ENCODE results near the gene PRR5L.

The PRR5L gene

DNA sequence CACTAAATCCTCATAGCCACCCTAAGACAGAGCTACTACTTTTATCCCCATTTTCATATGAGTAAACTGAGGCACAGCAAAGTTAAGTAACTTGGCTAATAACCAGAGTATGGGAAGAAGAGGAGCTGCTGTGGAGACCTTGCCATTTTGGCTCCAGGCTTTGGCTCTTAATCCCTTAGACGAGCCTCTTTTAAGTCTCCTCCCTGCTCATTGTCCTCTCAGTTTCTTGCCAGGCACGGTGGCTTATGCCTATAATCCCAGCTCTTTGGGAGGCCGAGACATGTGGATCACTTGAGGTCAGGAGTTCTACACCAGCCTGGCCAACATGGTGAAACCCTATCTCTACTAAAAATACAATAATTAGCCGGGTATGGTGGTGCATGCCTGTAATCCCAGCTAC lies 78.6 kb downstream of the PRR5L start:
- DNase-seq (ENCODE audit: low read depth in 1 of 2, low spot score in 1 of 2) = no peak
- no peak overlapping the region for H3K27ac ChIP-seq (replicated peaks)
- no peak overlapping the region for H3K4me3 ChIP-seq (replicated peaks; ENCODE audit: insufficient read depth, low read length)
- H3K27me3 ChIP-seq (ENCODE audit: insufficient read depth, poor library complexity, severe bottlenecking) = peaks cover 38% of the 10 kb centered on the region
- TF ChIP-seq, protein P1, sequence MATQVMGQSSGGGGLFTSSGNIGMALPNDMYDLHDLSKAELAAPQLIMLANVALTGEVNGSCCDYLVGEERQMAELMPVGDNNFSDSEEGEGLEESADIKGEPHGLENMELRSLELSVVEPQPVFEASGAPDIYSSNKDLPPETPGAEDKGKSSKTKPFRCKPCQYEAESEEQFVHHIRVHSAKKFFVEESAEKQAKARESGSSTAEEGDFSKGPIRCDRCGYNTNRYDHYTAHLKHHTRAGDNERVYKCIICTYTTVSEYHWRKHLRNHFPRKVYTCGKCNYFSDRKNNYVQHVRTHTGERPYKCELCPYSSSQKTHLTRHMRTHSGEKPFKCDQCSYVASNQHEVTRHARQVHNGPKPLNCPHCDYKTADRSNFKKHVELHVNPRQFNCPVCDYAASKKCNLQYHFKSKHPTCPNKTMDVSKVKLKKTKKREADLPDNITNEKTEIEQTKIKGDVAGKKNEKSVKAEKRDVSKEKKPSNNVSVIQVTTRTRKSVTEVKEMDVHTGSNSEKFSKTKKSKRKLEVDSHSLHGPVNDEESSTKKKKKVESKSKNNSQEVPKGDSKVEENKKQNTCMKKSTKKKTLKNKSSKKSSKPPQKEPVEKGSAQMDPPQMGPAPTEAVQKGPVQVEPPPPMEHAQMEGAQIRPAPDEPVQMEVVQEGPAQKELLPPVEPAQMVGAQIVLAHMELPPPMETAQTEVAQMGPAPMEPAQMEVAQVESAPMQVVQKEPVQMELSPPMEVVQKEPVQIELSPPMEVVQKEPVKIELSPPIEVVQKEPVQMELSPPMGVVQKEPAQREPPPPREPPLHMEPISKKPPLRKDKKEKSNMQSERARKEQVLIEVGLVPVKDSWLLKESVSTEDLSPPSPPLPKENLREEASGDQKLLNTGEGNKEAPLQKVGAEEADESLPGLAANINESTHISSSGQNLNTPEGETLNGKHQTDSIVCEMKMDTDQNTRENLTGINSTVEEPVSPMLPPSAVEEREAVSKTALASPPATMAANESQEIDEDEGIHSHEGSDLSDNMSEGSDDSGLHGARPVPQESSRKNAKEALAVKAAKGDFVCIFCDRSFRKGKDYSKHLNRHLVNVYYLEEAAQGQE (IDR thresholded peaks at IDR 0.05; ENCODE audit: insufficient replicate concordance, low read depth) = no peak
- no peak for TF ChIP-seq SPI1 (IDR thresholded peaks at IDR 0.05; ENCODE audit: borderline replicate concordance, low read depth)
- TF ChIP-seq GABPA (IDR thresholded peaks at IDR 0.05; ENCODE audit: low read depth) = no peak
- TF ChIP-seq POLR2AphosphoS5 (IDR thresholded peaks at IDR 0.05; ENCODE audit: low read depth) = no peak
- TF ChIP-seq CTCF (IDR thresholded peaks at IDR 0.05; ENCODE audit: insufficient read depth, low read length) = no peak

DNA sequence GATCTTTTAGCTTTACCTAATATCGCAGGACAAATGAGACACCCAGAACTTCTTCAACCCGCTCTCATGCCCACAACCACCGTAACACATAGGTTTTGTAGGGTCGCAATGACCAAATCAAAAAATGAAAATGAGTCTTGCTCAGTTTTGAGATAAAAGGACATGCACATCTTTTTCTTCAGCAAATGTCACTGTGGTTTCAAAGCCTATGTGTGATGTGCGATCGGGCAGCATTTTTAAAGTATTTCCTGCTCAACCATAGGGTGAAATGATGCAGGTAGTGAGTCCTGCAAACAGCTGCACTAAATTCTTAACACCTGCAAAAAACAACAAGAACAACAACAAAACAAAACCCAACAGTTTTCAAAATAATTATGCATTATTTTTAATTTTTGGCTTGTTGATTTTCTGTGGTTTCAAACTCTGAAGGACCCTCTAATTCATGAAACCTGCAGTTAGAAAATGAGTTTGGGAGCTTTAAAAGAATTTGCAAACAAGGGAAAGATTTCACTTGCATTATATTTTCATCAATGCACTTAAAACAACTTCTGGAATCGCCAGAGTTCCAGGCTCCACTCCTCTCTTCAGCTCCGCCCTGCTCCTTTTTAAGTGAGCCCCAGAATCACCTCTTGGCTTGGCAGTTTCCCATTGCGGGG lies 79.4 kb downstream of the PRR5L start:
- Histone ChIP-seq H3K4me3 (replicated peaks; ENCODE audit: insufficient read depth, low read length) (no peak overlapping the region), H3K27me3 (ENCODE audit: insufficient read depth, poor library complexity, severe bottlenecking) (peaks cover 38% of the 10 kb centered on the region), H3K27ac (replicated peaks) (no peak overlapping the region)
- TF ChIP-seq, protein P1 (IDR thresholded peaks at IDR 0.05; ENCODE audit: insufficient replicate concordance, low read depth) = no peak
- no peak for TF ChIP-seq GABPA (IDR thresholded peaks at IDR 0.05; ENCODE audit: low read depth)
- TF ChIP-seq SPI1 (IDR thresholded peaks at IDR 0.05; ENCODE audit: borderline replicate concordance, low read depth) = no peak
- TF ChIP-seq CTCF (IDR thresholded peaks at IDR 0.05; ENCODE audit: insufficient read depth, low read length) = no peak
- TF ChIP-seq POLR2AphosphoS5 (IDR thresholded peaks at IDR 0.05; ENCODE audit: low read depth) = no peak
- DNase-seq (ENCODE audit: low read depth in 1 of 2, low spot score in 1 of 2) = no peak

GRCh38 chr11:36376009-36376887 lies 80.2 kb downstream of the PRR5L start:
- Histone ChIP-seq H3K4me3 (replicated peaks; ENCODE audit: insufficient read depth, low read length) (peak overlapping the region; percentile 54), H3K27me3 (ENCODE audit: insufficient read depth, poor library complexity, severe bottlenecking) (peaks cover 38% of the 10 kb centered on the region), H3K27ac (replicated peaks) (no peak overlapping the region)
- no peak for DNase-seq (ENCODE audit: low read depth in 1 of 2, low spot score in 1 of 2)
- no peak for TF ChIP-seq POLR2AphosphoS5 (IDR thresholded peaks at IDR 0.05; ENCODE audit: low read depth)
- TF ChIP-seq SPI1 (IDR thresholded peaks at IDR 0.05; ENCODE audit: borderline replicate concordance, low read depth) = no peak
- no peak for TF ChIP-seq CTCF (IDR thresholded peaks at IDR 0.05; ENCODE audit: insufficient read depth, low read length)
- TF ChIP-seq, protein P1 (IDR thresholded peaks at IDR 0.05; ENCODE audit: insufficient replicate concordance, low read depth) = no peak
- no peak for TF ChIP-seq GABPA (IDR thresholded peaks at IDR 0.05; ENCODE audit: low read depth)
